HG03066 (cell line): ENCODE data around the gene CAVIN3.

Source experiments
- ATAC-seq: cut with Tn5 transposase; IDR thresholded peaks from one replicate; pipeline ENCODE4 v1.9.1; 2021; ENCODE audit warnings: low read depth; ENCODE audit not compliant: unreplicated experiment

The CAVIN3 gene

GRCh38 chr11:6273188-6273587, 47.1 kb downstream of the CAVIN3 start:
- ATAC-seq, result no peak

- no peak for ATAC-seq
Measured at GRCh38 chr11:6271598-6271997, 48.7 kb downstream of the CAVIN3 start.

- no peak for ATAC-seq
Measured at GRCh38 chr11:6270584-6271246, 49.6 kb downstream of the CAVIN3 start.

- ATAC-seq, result no peak
Measured at GRCh38 chr11:6269994-6270393, 50.3 kb downstream of the CAVIN3 start.
